NCI-H2196 treated with DMSO at 0.1 percent for 48 hours (cell line): ENCODE data around the gene UNC5B.

Experiments
- DNase-seq: peaks from one replicate; lab custom pipeline; 2025; ENCODE audit not compliant: unreplicated experiment; lab: John Stamatoyannopoulos, UW

The UNC5B gene

DNA sequence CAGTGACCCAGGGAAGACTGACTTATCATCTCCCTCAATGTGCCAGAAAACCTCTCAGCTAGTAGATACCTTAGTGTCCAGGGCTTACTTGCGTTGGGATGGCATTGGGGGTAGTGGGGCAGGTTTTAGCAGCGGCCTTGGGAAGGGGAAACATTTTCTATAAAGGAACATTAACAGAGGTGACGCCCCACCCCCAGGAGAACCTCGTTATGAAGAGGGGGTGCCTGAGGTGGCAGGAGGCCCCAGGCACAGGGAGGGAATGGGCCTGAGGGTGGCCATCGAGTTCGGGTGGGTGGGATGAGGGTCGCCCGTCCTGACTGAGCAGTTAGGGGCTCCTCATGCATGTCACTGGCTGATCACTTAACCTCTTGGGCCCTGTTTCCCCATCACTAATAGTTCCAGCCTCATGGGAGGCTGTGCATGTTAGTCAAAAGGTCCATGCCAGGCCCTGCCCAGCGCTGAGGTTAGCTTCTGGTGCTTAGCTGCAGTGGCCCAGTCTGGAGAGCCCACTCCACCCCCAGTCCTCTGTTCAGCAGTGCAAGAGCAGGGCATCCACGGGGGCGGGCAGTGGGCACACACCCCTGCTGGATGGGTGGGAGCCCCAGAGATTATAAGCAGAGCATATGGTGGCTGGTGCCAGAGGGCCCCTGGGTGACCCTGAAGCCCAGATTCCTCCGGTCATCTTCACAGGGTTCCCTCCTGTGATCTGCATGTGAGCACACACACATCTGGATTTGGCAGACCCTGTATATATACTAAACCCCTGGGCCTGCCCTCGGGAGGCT lies 27.0 kb downstream of the UNC5B start:
- DNase-seq, result no peak

DNA sequence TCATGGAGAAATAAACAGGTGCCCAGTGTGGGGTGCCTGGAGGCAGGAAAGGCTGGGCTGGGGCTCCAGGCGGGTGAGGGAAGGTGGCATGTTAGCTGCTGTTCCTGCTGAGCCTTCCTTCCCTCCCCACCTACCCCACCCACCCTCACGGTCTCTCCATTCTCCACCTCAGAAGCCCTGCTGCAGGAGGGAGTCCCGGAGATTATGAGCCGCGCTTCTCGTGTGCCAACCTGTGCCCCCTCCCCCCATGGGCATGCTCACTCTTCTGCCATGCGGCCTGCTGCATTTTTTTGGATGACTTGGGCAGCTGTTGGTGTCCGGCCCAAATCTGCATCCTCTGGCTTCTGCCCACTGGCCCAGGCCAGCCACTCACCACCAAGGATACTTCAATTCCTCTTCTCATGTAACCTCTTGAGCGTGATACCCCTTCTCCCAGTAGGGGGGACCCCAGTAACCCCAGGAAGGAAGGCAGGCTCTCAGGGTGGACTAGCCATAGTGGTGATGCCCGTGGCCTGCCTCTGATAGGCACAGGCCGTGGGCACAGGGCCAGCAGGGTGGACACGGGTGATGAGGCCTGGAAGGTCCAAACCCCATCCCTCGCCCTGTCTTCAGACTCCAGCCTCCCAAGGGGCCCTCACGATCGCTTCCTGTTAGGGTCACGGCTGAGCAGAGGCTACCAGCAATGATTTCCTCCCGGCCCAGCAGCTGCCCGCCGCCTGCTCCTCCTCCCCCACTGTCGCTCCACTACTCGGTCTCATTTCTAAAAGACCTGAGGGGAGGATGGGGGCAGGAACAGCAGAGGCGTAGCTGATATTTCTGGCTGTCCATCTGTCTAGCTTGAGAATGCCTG lies 27.8 kb downstream of the UNC5B start:
- DNase-seq, result no peak

DNA sequence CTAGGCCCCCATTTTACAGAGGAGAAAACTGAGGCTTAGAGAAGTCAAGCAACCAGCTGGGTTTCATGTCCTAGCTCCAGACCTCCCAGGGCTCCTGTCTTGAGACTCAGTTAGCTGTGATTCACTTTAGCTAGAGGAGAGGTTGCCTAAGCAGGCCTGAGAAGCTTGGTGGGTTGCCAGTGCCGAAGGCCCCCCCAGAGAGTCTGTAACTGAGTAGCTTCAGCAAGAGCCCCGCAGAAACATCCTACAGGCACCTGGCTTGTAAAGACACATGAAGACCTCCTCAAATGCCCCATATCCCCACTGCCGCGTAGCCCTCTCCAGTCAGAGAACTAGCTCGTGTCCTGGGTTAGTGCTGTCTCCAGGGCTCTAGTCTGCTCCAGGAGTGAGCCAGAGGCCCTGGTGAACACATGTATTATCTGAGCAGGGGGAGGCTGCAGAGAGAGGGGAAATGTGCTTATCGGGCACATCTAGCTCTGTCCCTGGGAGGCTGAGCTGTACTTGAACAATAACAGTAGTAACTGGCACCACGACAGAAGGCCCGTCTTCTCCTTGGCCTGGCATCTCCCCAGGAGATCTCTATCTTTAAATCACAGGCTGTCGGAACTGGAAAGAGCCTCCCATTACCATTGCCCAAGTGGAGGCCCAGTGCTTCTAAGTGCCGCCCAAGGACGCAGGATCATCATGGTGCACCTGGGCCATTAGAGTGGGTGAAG lies 28.9 kb downstream of the UNC5B start:
- DNase-seq, result no peak

GRCh38 chr10:71241830-71242621 lies 29.7 kb downstream of the UNC5B start:
- DNase-seq, result no peak

- no peak for DNase-seq
These were observed 30.2 kb downstream of the UNC5B start for GRCh38 chr10:71242622-71243009.

GRCh38 chr10:71243756-71244395 lies 31.5 kb downstream of the UNC5B start:
- DNase-seq, result no peak

DNA sequence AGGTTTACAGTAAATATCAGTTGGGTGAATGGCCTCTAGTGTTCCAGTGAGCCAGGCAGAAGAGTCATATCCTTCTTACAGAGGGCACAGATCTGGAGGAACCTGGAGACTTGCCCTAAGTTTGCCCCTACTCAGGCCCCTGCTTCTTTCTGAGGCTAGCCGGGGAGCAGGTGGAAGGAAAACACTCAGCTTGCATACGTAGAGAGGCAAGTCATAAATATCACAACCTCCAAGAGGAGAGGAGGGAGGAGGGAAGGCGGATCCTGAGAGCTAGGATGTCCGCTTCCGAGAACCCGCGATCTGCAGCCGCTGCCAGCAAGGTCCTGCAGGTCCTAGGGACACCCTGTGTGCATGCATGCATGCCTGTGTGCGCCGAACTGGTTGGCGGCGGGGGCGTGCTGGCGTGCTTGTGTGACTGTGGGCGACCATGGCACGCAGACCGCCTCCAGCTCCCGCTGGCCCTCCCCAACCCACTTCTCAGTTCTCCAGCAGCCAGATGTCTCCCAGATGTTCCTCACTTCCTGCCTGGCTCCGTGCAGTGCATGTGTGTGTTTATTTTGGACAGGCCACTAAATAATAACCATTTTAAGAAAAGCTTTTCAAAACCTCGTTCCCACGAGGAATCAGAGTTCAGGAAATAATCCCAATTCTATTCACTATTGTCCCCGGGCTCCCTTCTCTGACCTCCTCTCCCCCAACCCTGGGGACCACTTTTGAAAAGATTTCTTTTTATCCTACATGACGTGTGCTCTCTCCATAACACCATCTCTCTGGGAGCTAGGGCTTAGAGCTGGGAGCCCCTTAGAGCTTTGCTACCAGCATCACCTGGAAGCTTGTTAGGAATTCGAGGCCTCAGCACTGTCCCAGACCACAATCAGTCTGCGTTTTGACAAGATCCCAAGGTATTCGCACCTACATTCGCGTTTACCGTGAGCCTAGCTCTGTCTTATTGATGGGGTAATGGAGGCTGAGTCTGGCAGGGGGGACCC lies 32.4 kb downstream of the UNC5B start:
- no peak for DNase-seq

GRCh38 chr10:71245420-71246325 lies 33.3 kb downstream of the UNC5B start:
- no peak for DNase-seq

- DNase-seq, result no peak
These were observed 34.4 kb downstream of the UNC5B start for GRCh38 chr10:71246591-71247413.

DNA sequence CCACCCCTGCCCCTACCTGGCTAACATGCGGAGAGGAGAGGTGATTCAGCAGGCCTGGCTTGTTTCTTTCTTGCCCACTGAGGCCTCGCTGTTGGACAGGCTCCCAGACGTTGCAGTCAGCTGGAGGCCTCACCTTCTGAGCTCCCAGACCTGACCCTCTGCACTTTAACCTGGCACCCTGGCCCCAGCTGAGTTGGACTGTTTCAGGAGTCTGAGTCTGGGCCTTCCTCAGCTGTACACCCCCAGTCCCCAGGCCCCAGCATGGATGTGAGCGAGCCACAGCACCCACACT lies 35.0 kb downstream of the UNC5B start:
- no peak for DNase-seq

DNA sequence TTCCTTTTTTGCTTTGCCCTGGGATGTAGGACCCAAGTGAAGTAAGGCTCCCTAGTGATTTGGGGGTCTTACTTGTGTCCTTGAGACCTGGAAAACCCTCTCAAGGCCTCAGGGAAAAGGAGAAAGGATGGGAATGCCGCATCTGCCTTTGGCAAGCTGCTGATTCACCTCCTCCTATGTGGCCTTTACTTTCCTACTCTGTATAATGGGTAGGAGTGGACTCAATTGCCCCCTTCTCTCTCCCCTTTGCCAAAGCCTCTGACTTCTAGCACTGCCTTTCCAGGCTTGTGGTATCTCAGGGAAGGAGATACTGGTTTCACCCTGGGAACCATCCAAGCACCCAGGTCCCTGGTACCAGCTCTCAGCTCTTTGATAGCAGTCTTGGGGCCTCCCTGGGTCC lies 35.4 kb downstream of the UNC5B start:
- no peak for DNase-seq

DNA sequence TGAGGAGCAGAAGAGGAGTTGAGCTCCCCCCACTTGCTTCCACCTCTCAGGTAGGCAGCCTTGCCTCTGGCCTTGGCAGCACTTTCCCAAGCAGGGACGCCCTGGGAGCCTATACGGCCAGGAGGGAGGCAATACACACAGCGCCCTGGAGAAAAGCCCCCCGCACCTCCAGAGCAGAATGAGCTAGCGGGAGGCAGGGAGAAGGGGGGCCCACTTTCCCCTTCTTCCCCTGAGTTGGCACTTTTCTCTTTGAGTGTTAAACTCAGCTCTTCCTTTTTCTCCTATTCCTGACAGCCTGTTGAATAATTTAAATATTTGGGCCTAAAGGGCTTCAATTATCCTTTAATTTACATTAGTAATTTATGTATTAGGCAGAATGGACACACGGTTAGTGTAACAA lies 35.8 kb downstream of the UNC5B start:
- DNase-seq, result no peak

DNA sequence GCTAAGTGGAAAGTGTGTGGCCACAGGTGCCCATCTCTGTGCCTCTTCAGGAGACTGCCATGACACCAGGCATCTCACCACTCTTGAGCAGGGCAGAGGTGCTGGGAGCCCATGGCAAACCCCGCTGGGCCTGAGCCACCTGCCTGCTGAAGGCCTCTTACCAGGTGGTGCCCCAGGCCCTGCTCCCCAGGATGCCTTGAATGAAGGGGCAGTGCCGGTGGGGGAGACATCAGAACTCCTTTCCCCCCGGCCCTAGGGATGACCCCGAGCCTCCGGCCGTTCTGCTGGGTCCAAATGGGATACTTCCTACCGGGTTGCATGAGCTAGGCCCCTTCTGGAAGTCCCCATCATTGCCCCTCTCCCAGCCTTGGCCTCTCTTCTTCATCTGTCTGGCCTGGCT lies 37.6 kb downstream of the UNC5B start:
- DNase-seq, result no peak

- DNase-seq, result no peak
These were observed 38.0 kb downstream of the UNC5B start for GRCh38 chr10:71250405-71250804.

DNA sequence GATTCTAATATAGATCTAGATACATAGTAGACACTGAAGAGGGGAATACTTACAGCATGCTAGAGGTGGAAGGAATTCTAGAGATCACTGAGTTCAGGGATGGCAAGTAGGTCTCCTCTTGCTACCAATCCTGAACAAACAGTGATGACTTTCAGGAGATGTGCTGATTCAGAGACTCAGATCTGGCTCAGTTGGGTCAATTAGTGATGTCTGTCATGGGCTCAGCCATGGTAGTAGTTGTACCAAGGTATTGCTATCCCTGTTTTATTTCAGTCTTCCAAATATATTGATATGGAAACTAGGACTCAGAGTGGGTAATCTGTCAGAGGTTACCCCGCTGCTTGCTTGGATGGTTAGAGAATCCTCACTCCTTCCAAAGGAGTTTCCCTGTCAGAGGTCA lies 38.5 kb downstream of the UNC5B start:
- DNase-seq, result no peak

DNA sequence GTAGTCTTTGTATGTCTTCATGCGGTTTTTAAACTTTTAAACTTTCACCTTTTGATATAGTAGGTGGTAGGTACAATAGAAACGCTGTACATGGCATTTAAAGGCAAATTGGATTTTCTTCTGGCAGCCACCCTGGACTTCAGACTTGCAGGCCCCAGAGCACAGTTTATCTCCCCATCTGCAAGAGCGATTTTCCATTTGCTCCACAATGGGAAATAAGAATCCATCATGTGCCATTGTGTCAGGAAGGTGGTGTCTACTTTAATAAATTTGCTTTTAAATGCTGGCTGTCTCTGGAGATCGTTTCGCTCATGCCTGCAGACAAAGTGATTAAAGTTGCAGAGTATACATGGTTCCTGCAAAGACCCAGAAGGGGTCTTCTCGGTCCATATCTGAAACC lies 38.9 kb downstream of the UNC5B start:
- no peak for DNase-seq

GRCh38 chr10:71252220-71252619 lies 39.9 kb downstream of the UNC5B start:
- DNase-seq, result no peak
